GM19395 (cell line): ENCODE results near the gene LZTR1.
A peak's percentile ranks its signal among the peaks of the same experiment; 100 is the strongest.
"Not testable (repeated sequence)": the region's sequence is repeated elsewhere in the genome, so short reads cannot be mapped to it uniquely, and the experiment has no call there.

Source experiments
- ATAC-seq: cut with Tn5 transposase; IDR thresholded peaks from one replicate; pipeline ENCODE4 v1.9.1; 2021; ENCODE audit warnings: mild to moderate bottlenecking, moderate library complexity; ENCODE audit not compliant: unreplicated experiment

Gene LZTR1

DNA sequence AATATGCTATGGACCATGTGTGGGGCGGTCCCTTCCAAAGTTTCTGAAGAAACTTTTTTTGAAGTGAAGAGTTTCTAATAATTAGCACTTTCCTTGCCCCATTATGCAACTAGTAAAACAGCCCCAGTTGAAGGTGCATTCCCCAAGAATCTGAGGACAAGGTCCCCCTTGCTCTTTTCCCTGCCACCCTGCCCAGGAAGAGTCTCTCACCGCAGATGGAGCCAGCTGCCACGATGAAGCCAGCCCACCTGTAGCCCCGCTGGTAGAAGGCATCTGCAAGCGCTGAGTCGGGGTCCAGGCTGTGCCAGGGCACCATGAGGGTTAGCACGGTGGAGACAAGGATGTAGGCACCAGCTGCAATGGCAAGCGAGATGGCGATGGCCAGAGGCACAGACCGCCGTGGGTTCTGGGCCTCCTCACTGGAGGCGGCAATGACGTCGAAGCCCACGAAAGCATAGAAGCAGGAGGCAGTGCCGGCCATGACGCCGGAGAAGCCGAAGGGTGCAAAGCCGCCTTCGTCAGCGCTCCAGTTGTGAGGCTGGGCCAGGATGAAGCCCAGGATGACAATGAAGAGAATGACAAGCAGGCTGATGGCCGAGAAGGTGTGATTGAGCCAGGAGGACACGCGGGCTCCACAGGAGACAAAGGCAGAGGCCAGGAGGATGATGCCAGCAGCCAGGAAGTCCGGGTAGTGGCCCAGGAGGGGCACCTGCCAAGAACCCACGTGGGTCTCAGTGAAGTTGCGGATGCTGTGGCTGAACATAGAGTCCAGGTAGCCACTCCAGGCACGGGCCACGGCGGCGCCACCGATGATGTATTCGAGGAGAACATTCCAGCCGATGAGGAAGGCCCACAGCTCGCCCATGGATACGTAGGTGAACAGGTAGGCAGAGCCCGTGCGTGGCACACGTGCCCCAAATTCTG, 48.8 kb downstream of the LZTR1 start:
- no peak for ATAC-seq

DNA sequence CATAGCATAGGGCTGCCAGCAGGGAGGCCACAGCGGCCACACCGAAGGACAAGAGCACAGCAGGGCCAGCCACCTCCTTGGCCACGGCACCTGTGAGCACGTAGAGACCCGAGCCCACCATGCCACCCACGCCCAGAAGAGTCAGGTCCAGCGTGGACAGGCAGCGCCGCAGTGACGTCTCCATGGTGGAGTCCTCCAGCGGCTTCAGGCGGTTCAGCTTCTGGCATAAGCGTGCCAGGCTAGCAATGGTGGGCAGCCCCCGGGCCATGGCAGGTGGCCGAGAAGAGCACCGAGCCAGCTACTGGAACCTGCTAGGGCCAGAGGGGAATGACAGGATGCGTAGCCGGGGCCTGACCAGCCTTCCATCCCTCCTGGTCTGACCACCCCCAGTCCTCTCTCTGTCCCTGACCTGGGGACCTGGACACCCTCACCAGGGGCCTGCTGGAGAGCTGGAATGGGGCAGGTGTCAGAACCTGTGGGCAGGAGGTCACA, 49.5 kb downstream of the LZTR1 start:
- no peak for ATAC-seq

GRCh38 chr22:21032037-21032867, 50.2 kb downstream of the LZTR1 start, which contains the start of gene SLC7A4:
Gene SLC7A4, minus strand, starts transcription at chr22:21032561. Its CDS starts 749 bp downstream, at chr22:21031812.
- ATAC-seq: no peak

DNA sequence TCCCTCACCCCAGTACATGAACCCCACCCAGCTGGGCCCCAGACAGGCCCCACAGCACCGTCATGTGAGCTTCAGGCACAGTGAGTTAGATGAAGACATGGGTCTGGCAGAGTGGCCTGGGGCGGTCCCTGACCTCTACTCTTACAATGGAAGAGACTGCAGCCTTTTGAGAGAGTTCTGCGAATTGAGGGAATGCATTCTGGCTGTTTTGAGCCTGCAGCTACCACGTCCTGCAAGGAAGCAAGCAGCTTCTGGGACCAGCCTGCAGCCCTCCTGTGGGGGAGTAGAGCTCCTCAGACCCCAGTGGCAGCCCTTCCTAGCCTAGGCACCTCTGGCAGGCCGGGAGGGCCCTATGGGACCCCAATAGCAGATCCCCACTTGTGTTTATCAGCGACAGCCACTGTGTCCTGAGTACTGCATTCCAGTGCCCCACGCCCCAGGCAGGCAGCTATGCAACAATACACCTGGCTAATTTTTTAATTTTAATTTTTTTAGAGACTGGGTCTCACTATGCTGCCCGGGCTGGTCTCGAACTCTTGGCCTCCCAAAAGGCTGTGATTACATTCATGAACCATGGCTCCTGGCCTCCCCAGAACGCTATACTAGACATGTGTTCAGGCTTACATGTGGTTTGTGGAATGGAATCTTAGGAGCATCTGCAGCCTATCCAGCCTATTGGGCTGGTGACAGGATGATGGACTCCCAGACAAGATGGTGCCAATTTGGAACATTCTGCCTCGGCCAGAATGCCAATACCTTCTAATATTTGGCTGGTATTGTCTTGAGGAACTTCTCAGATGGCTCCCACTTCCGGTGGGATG, 51.0 kb downstream of the LZTR1 start:
- ATAC-seq: no peak

DNA sequence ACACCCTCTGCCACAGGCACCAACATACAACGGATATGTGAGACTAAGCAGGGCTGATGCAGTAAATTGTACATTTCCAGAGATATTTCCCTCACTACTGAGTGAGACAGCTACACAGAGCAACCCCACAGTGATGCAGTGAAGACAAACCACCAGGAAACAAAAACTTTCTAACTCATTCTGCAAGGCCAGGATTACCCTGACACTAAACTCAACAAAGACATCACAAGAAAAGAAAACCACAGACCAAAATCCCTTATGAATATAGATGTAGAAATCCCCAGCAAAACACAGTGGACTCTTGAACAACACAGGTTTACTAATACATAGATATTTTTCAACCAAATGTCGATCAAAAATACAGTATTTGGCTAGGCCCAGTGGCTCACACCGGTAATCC, 51.8 kb downstream of the LZTR1 start:
- ATAC-seq: no peak

DNA sequence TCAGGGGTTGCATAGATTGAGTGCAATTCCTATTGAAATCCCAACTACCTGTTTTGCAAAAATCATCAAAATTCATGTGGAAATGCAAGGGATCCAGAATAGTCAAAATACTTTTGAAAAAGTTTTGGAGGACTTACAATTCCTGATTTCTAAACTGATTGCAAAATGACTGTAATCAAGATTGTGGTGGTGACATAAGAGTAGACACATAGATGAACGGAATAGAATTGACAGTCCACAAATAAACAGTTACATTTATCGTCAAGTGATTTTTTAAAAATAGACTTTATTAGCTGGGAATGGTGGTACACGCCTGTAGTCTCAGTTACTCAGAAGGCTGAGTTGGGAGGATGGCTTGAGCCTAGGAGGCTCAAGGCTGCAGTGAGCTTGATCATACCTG, 52.9 kb downstream of the LZTR1 start:
- ATAC-seq: no peak

GRCh38 chr22:21038405-21038804, 56.3 kb downstream of the LZTR1 start:
- ATAC-seq: no peak

- ATAC-seq: not testable (repeated sequence)
Observed at GRCh38 chr22:21039158-21039557, 57.1 kb downstream of the LZTR1 start.

DNA sequence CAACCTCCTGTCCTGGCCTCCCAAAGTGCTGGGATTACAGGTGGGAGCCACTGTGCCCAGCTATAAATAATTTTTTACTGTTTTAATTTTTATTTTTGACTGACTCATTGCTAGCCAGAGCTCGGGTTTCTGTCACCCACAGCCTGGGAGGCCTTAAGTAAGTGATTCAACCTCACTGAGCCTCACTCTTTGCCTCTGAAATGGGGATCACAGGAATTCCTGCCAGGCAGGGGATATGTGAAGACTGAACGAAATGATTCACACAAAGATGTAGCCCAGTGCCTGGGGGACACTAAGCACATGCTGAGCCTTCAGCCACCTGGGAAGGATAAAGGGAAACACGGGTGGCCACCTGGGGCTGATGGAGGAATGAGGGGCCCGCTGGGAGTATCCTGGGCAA, 59.8 kb downstream of the LZTR1 start:
- ATAC-seq: no peak

GRCh38 chr22:21042978-21043859, 61.1 kb downstream of the LZTR1 start:
- no peak for ATAC-seq

DNA sequence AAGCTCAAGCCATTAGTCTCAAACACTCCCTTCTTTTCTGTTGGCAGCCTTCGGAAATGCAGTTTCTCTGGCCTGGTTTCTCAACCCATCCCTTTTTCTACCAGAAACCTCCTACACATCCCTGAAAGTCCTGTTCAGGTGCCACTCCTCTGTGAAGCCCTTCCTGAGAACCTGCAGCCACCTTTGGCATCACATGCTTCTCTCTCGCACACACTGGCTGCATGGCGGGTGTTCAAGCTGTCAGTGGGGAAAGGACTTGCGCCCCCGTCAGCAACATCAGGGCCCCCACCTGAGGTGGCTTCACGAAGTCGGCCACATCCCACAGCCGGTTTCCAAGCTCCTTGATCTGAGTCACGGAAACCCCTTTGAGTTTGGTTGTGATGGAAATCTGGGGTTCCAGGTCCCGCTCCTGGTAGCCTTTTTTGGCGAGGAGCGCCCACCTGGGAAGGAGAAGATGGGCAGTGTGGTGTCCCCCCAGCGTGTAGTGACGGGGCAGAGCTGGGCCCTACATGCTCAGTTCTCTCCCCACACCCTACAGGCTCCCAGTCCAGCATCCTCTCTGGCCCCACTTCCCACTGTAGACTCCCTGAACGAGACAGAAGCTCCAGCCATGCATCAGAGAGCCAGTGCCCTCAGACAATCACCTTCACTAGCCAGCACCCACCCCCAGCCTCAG, 61.9 kb downstream of the LZTR1 start:
- no peak for ATAC-seq

GRCh38 chr22:21044931-21045584, 63.0 kb downstream of the LZTR1 start:
- no peak for ATAC-seq

DNA sequence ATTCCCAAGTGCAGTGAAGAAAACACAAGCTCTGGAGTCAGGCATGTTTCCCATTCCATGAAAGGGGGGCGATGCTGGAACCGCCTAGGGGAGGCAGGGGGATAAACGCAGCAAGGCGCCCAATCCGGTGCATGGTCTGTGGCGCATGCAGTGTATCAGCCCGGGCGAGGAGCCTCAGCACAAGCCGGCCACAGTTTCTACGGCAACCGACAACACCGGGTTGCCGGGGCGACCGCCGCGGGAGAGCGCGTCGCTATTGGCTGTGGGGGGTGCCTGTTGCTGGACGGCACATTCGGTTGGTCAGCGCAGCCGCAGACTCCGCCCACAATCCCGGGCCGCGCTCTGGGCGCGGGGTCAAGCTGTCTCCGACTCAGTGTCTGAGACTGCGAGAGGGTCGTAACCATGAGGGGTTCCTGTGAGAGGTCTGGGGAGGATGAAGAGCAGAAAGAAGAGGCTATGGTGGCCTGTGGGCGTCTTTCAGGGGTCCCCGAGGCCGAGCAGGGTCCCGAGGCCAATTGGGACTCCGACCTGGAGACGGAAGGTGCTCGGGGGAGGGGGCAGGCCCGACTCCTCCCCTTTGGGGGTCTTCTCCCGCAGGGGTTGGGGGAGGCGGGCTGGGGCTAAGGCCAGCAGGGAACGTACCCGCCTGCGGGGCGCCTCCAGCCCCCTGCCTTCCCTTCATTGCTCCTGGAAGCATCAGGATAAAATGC, 63.6 kb downstream of the LZTR1 start, which contains the start of gene LRRC74B:
Gene LRRC74B, plus strand, starts transcription at position 362 of the 710 bp plus-strand sequence. Its CDS starts 41 bp downstream, at position 403.
- ATAC-seq: peak; percentile 77

DNA sequence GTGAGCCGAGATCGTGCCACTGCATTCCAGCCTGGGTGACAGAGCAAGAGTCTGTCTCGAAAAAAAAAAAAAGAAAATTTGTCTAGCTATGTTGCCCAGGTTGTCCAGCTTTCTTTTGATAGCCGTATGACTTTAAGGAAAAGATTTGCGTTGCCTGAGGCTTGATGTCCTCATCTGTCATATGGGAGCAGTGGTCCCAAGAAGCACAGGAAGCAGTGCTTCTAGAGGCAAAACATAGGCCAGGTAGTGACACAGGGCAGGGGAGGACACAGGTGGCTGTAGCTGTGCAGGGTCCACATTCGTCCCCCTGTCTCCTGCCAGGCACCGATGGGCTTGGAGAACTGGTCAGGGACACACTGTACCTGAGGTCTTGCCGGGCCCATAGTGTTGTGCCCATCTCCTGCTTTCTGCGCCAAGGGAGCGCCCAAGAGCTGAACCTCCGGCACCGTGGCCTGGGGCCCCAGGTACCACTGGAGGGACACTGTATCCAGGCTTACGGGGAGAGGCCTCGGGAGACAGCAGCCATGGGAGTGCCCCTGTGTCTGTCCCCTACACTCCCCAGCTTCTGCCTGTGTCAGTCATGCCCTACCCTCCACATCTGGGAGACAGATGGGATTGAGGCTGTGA, 65.1 kb downstream of the LZTR1 start:
- no peak for ATAC-seq

DNA sequence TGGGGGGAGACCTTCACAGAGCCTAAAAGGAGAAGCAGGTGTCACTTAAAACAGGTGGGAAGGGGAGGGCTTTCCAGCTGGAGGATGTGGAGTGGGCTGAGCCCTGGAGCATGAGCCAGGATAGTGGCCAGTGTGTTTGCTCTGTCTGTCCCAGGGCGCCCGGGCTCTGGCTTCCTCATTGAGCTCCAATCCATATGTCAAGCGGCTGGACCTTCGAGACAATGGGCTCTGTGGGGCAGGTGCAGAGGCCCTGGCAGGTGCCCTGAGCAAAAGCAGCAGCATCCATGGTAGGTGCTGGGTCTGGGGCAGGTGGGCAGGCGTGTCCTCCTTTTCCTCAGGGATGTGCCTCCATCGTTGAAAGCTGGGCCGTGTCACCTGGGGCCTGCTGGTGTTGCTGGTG, 65.6 kb downstream of the LZTR1 start:
- no peak for ATAC-seq

DNA sequence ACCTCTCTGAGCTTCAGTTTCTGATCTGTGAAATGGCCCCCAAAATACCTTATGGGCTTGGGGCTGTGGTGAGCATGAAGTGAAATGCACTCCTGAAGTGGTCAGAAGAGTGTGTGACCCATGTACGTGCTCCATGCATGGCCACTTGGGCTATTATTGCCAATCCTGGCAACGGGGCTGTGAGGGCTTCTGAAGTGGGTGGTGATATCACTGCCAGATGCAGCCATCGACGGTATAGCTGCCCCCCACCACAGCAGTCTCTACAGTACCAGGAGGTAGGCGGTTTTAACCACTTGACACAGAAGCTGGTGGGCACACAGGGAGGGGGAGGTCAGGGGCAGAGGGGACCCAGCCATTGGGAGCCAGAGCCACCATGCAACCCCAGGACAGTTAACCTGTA, 66.4 kb downstream of the LZTR1 start:
- ATAC-seq: not testable (repeated sequence)
